ENCODE results near the gene ANGPTL4.
"Not testable (repeated sequence)": the region's sequence is repeated elsewhere in the genome, so short reads cannot be mapped to it uniquely, and the experiment has no call there.

The ANGPTL4 gene

GRCh38 chr19:8377598-8377997, 13.6 kb downstream of the ANGPTL4 start:
- no peak for DNase-seq (ENCODE audit: low read depth, low spot score)
- H3K4me3 ChIP-seq (ENCODE audit: low read depth, low read length): no peak overlapping the region
- in situ Hi-C loops (cut with HindIII; ENCODE audit: low sequenced_read_pairs): no loop called here
- TF ChIP-seq CTCF (IDR thresholded peaks at IDR 0.05; ENCODE audit: low read depth, low read length): no peak

- DNase-seq (ENCODE audit: low read depth, low spot score); H3K4me3 ChIP-seq (ENCODE audit: low read depth, low read length); in situ Hi-C loops (cut with HindIII; ENCODE audit: low sequenced_read_pairs): not testable (repeated sequence)
These were observed 15.4 kb downstream of the ANGPTL4 start for GRCh38 chr19:8379156-8379891.

GRCh38 chr19:8384569-8384968, 20.6 kb downstream of the ANGPTL4 start:
- in situ Hi-C loops (cut with HindIII; ENCODE audit: low sequenced_read_pairs); DNase-seq (ENCODE audit: low read depth, low spot score); H3K4me3 ChIP-seq (ENCODE audit: low read depth, low read length): not testable (repeated sequence)

- DNase-seq (ENCODE audit: low read depth, low spot score); in situ Hi-C loops (cut with HindIII; ENCODE audit: low sequenced_read_pairs); H3K4me3 ChIP-seq (ENCODE audit: low read depth, low read length): not testable (repeated sequence)
These were observed 21.1 kb downstream of the ANGPTL4 start for GRCh38 chr19:8385103-8385502.

GRCh38 chr19:8385566-8385965, 21.6 kb downstream of the ANGPTL4 start:
- DNase-seq (ENCODE audit: low read depth, low spot score); in situ Hi-C loops (cut with HindIII; ENCODE audit: low sequenced_read_pairs); H3K4me3 ChIP-seq (ENCODE audit: low read depth, low read length): not testable (repeated sequence)

- in situ Hi-C loops (cut with HindIII; ENCODE audit: low sequenced_read_pairs); DNase-seq (ENCODE audit: low read depth, low spot score); H3K4me3 ChIP-seq (ENCODE audit: low read depth, low read length): not testable (repeated sequence)
These were observed 22.5 kb downstream of the ANGPTL4 start for GRCh38 chr19:8386419-8386818.

GRCh38 chr19:8386990-8387389, 23.0 kb downstream of the ANGPTL4 start:
- no peak overlapping the region for H3K4me3 ChIP-seq (ENCODE audit: low read depth, low read length)
- in situ Hi-C loops (cut with HindIII; ENCODE audit: low sequenced_read_pairs): no loop called here
- DNase-seq (ENCODE audit: low read depth, low spot score): no peak
- no peak for TF ChIP-seq CTCF (IDR thresholded peaks at IDR 0.05; ENCODE audit: low read depth, low read length)

GRCh38 chr19:8387688-8388611, 24.0 kb downstream of the ANGPTL4 start:
- DNase-seq (ENCODE audit: low read depth, low spot score): no peak
- no peak for TF ChIP-seq CTCF (IDR thresholded peaks at IDR 0.05; ENCODE audit: low read depth, low read length)
- H3K4me3 ChIP-seq (ENCODE audit: low read depth, low read length): no peak overlapping the region
- in situ Hi-C loops (cut with HindIII; ENCODE audit: low sequenced_read_pairs): no loop called here

- no peak overlapping the region for H3K4me3 ChIP-seq (ENCODE audit: low read depth, low read length)
- no peak for DNase-seq (ENCODE audit: low read depth, low spot score)
- no peak for TF ChIP-seq CTCF (IDR thresholded peaks at IDR 0.05; ENCODE audit: low read depth, low read length)
- in situ Hi-C loops (cut with HindIII; ENCODE audit: low sequenced_read_pairs): no loop called here
These were observed 24.6 kb downstream of the ANGPTL4 start for GRCh38 chr19:8388612-8388958.

Data from astrocyte of the spinal cord (primary cell).